Heart right ventricle (tissue), 16 donors: ENCODE data around the gene KDM8. TPM values are rescaled to one million over a fixed set of nuclear protein-coding genes. Genes with fewer than 3 reads are reported as not detected.

Experiments
- ATAC-seq, 8 donors: fragments of 200-7000 bp; cut with Tn5 transposase; one replicate each; pipeline ENCODE4 v1.9.1; 2020; ENCODE audit warnings: mild to moderate bottlenecking in 8 of 8, moderate library complexity in 8 of 8, moderate number of reproducible peaks in 1 of 8
- DNase-seq, 2 donors: peaks; one replicate each; pipeline ENCODE4 v3.0.0-alpha.2; 2020
- H3K27ac ChIP-seq, 10 donors: fragments of 200-600 bp; sonication (generic) in 2 of 10; one replicate each; pipeline versions ENCODE4 v1.5.0 to v1.8.0; 2020 to 2022; ENCODE audit warnings: mild to moderate bottlenecking in 3 of 10
- H3K27me3 ChIP-seq, 7 donors: fragments of 200-600 bp; one replicate each; pipeline ENCODE4 v1.8.0; 2021 to 2022; ENCODE audit warnings: mild to moderate bottlenecking in 2 of 7
- H3K36me3 ChIP-seq, 9 donors: fragments of 200-600 bp; sonication (generic) in 1 of 9; one replicate each; pipeline versions ENCODE4 v1.5.0 to v1.8.0; 2020 to 2022; ENCODE audit warnings: mild to moderate bottlenecking in 2 of 9
- H3K4me1 ChIP-seq, 9 donors: fragments of 200-600 bp; sonication (generic) in 1 of 9; one replicate each; pipeline versions ENCODE4 v1.5.0 to v1.8.0; 2020 to 2022; ENCODE audit warnings: mild to moderate bottlenecking in 4 of 9
- H3K4me3 ChIP-seq, 10 donors: fragments of 200-600 bp; sonication (generic) in 2 of 10; one replicate each; pipeline versions ENCODE4 v1.5.0 to v1.8.0; 2020 to 2022; ENCODE audit warnings: mild to moderate bottlenecking in 7 of 10, moderate library complexity in 2 of 10
- H3K9me3 ChIP-seq, 11 donors: fragments of 200-600 bp in 10 of 11; sonication (generic) in 2 of 11; one replicate each; pipeline versions ENCODE4 v1.5.0 to v1.8.0; 2013 to 2022; ENCODE audit warnings: mild to moderate bottlenecking in 2 of 11, control low read depth in 1 of 11, moderate library complexity in 1 of 11
- WGBS, 2 donors: extraction: QIAGEN DNeasy Blood & Tissue Kit; methylation state at CpG; one replicate each; pipeline ENCODE4 v1.1.7; 2013; ENCODE audit warnings: inconsistent platforms in 1 of 2; 5-methylcytosine and 5-hydroxymethylcytosine counted together
- intact Hi-C, 10 donors: fragments of 100-400 bp; cut with DNase I; formaldehyde crosslinking; loops; one replicate each; pipeline versions ENCODE4 v1.11.1 to v1.14.2; 2022
- polyA plus RNA-seq, 2 donors: library from polyadenylated mRNA; stranded (reverse); fragments of 200-250 nt; gene quantifications; one replicate each; pipeline ENCODE4 v1.2.3, GENCODE V29; 2013
- total RNA-seq, 10 donors: library from RNA; stranded (reverse); fragmentation: NEBNext Ultra II Directional in 3 of 10; extraction: Animal tissue kit (Norgen Biotek cat#: 25700) in 3 of 10; gene quantifications; one replicate each; pipeline versions ENCODE4 v1.2.1 to v1.2.4, GENCODE V29; 2021 to 2023
- TF ChIP-seq, protein P1 (sequence below), 9 donors: fragments of 200-600 bp; sonication (generic) in 2 of 9; IDR thresholded peaks; one replicate each; pipeline versions ENCODE4 v1.5.0 to v1.8.0; 2021 to 2022; ENCODE audit warnings: antibody characterized with exemption in 9 of 9, mild to moderate bottlenecking in 5 of 9, moderate library complexity in 1 of 9
- donor health status: Arrhythmogenic right ventricular cardiomyopathy.
- donor health status: ischemic (EF 13 %, LVEDD 7.1; RV severe dilation, severe dysfunction).
- donor health status: healthy with polysubstance abuse.
- donor health status: DM: no; HTN: yes; CAD: no.
- donor health status: DM: no; HTN: no; CAD: no.
- donor health status: ischemic (EF 25% LVEDD 6.9; RV normal size, moderate dysfunction).
- donor health status: ischemic (EF 25% LVEDD 5.7; RV mildly dilated, moderate dysfunction).
- donor health status: healthy.
- donor health status: DM: yes; HTN: yes; CAD: no.
- donor health status: Ischemic cardiomyopathy.
- donor health status: ischemic (EF 35%, LVEDD 5.7; RV mildly dilated, moderate dysfunction).
- donor health status: nonischemic (EF 11% LVEDD 7.7; RV severe dilation, severe dysfunction).
- donor health status: DM: yes; HTN: yes; CAD: no.
- donor health status: PGD.
- donor health status: ischemic (EF 29% LVEDD 5.4; RV normal size, mild dysfunction).
- donor health status: nonischemic (EF 23%, LVEDD 6.1; RV moderate dilation, normal function).

The KDM8 gene
- total and polyA plus RNA-seq, 12 donors, result 1.5 to 5.8 (median 3.3) TPM

DNA sequence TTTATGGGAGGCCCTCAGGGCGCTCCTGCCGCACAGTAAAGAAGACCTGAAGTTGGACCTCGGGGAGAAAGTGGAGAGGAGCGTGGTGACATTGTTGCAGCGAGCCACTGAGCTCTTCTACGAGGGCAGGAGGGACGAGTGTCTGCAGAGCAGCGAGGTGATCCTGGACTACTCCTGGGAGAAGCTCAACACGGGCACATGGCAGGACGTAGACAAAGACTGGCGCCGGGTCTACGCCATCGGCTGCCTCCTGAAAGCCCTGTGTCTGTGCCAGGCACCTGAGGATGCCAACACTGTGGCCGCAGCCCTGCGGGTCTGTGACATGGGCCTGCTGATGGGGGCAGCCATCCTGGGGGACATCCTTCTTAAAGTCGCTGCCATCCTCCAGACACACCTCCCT lies 6.8 kb downstream of the KDM8 start:
- DNase-seq, result no peak
- H3K4me3 ChIP-seq, result no peak overlapping the region
- H3K36me3 ChIP-seq, result peaks cover 0 to 55% (median 9%) of the 10 kb centered on the region in 9 donors
- H3K9me3 ChIP-seq, result no peaks in the 10 kb centered on the region
- no peak overlapping the region for H3K27ac ChIP-seq
- H3K4me1 ChIP-seq, result peaks cover 0 to under 1% (median 0%) of the 10 kb centered on the region in 9 donors
- intact Hi-C loops, result no loop called here
- 94 to 97% methylated on average over 17 of the region's 17 CpGs for WGBS, 2 donors
- ATAC-seq, result peak in 1 of 8 donors; percentile 30
- H3K27me3 ChIP-seq, result no peaks in the 10 kb centered on the region
- TF ChIP-seq, protein P1, sequence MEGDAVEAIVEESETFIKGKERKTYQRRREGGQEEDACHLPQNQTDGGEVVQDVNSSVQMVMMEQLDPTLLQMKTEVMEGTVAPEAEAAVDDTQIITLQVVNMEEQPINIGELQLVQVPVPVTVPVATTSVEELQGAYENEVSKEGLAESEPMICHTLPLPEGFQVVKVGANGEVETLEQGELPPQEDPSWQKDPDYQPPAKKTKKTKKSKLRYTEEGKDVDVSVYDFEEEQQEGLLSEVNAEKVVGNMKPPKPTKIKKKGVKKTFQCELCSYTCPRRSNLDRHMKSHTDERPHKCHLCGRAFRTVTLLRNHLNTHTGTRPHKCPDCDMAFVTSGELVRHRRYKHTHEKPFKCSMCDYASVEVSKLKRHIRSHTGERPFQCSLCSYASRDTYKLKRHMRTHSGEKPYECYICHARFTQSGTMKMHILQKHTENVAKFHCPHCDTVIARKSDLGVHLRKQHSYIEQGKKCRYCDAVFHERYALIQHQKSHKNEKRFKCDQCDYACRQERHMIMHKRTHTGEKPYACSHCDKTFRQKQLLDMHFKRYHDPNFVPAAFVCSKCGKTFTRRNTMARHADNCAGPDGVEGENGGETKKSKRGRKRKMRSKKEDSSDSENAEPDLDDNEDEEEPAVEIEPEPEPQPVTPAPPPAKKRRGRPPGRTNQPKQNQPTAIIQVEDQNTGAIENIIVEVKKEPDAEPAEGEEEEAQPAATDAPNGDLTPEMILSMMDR (IDR thresholded peaks at IDR 0.05), result no peak

GRCh38 chr16:27211026-27211425 lies 7.7 kb downstream of the KDM8 start:
- TF ChIP-seq, protein P1 (IDR thresholded peaks at IDR 0.05), result no peak
- no peaks in the 10 kb centered on the region for H3K9me3 ChIP-seq
- H3K36me3 ChIP-seq, result peaks cover 0 to 63% (median 9%) of the 10 kb centered on the region in 9 donors
- H3K4me3 ChIP-seq, result no peak overlapping the region
- intact Hi-C loops, result no loop called here
- no peak overlapping the region for H3K27ac ChIP-seq
- no peaks in the 10 kb centered on the region for H3K27me3 ChIP-seq
- no peaks in the 10 kb centered on the region for H3K4me1 ChIP-seq
- ATAC-seq, result no peak
- no peak for DNase-seq
- WGBS, 2 donors, result 94 to 95% methylated on average over 10 of the region's 10 CpGs

DNA sequence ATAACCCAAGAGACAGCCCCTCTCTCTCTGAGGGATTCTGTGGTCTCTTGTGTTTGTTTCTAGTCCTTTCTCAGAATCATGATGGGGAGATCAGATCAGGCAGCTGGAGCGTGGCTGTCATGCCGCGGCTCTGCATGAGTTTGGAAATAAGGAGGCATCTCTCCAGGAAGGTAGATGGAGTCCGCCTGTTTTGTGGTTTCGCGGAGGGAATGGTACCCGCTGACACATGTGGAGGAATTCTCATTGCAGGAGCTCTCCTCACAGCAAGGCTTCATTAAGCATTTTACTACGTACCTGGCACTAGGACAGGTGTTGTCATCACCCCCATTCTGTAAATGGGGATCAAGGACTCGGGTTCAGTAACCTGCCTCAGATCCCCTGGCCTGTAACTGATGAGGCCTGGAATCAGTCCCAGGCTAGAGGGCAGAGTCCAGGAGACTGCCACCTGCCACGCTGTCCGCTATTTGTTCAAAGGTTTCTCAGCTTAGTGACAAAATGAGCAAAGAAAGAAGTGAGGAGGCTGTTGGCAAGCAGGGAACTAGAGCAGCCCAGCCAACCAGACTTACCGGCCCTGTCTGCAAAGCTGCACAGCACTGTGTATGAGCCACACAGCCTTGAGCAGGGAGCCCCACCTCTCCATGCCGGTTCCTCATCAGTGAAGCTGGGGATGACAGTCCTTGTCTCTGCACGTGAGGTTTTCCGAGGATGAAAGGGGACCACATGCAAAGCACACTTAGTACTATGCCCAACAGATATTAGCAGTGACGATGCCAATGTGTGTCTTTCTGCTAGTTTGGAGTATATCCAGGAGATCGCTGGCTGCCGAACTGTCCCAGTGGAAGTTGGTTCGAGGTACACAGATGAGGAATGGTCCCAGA lies 11.0 kb downstream of the KDM8 start:
- Histone ChIP-seq H3K4me1 (no peaks in the 10 kb centered on the region), H3K27ac (no peak overlapping the region), H3K4me3 (no peak overlapping the region), H3K36me3 (peaks cover 0 to 70% (median 9%) of the 10 kb centered on the region in 9 donors), H3K27me3 (no peaks in the 10 kb centered on the region), H3K9me3 (no peaks in the 10 kb centered on the region)
- ATAC-seq, result no peak
- intact Hi-C loops, result no loop called here
- TF ChIP-seq, protein P1 (IDR thresholded peaks at IDR 0.05), result no peak
- DNase-seq, result no peak
- 94 to 95% methylated on average over 19 of the region's 19 CpGs for WGBS, 2 donors

DNA sequence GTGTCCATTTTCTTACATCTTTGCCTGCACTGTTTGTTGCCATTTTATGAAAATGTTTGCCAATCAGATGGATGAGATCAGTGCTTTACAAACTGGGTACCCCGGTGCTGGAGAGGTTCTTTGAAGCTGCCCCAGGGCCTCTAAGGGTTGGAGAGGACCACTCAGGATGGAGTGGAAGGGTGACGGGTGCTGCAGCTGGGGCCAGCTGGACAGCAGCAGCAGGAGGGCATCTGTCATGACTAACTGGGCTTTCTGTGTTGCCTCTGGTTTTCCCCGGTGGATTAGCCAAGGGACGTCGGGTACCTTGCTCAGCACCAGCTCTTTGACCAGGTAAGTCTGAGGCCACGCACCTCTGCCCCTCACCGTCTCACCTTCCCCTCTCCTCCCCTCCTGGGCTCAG lies 12.3 kb downstream of the KDM8 start:
- Histone ChIP-seq H3K27ac (no peak overlapping the region), H3K4me1 (no peaks in the 10 kb centered on the region), H3K4me3 (no peak overlapping the region), H3K27me3 (no peaks in the 10 kb centered on the region), H3K36me3 (peaks cover 0 to 69% (median 2%) of the 10 kb centered on the region in 9 donors), H3K9me3 (no peaks in the 10 kb centered on the region)
- 91 to 95% methylated on average over 7 of the region's 7 CpGs for WGBS, 2 donors
- DNase-seq, result no peak
- ATAC-seq, result no peak
- TF ChIP-seq, protein P1 (IDR thresholded peaks at IDR 0.05), result no peak
- intact Hi-C loops, result no loop called here
